Inflammatory macrophage (primary cell): Measurements from ENCODE around the gene THOC6.

ENCODE experiments used
- DNase-seq, 2 donors: peaks; one replicate each; pipeline ENCODE4 v3.0.0-alpha.2; 2020 to 2022

THOC6 gene

GRCh38 chr16:2992383-2993081 lies 31.3 kb upstream of the THOC6 start:
- no peak for DNase-seq

GRCh38 chr16:2996298-2996697 lies 27.5 kb upstream of the THOC6 start:
- no peak for DNase-seq

GRCh38 chr16:2999929-3000328 lies 23.9 kb upstream of the THOC6 start:
- no peak for DNase-seq

- DNase-seq = no peak
Measured at GRCh38 chr16:3000540-3000939, 23.3 kb upstream of the THOC6 start.

- DNase-seq = no peak
Measured at GRCh38 chr16:3001316-3001715, 22.5 kb upstream of the THOC6 start.

GRCh38 chr16:3003582-3004270 lies 20.1 kb upstream of the THOC6 start:
- DNase-seq = peak; percentile 99 to 100

- peak in 1 of 2 donors; percentile 42 for DNase-seq
Measured at GRCh38 chr16:3004319-3004718, 19.5 kb upstream of the THOC6 start.

- DNase-seq = peak in 1 of 2 donors; percentile 46
Measured at GRCh38 chr16:3004781-3005284, 19.0 kb upstream of the THOC6 start.

- peak; percentile 16 to 42 for DNase-seq
Measured at GRCh38 chr16:3007059-3007956, 16.5 kb upstream of the THOC6 start.

GRCh38 chr16:3007957-3008689 lies 15.7 kb upstream of the THOC6 start:
- DNase-seq = peak; percentile 67 to 84

GRCh38 chr16:3008690-3009037 lies 15.2 kb upstream of the THOC6 start:
- peak in 1 of 2 donors; percentile 35 for DNase-seq

GRCh38 chr16:3009568-3010390 lies 14.1 kb upstream of the THOC6 start:
- no peak for DNase-seq

- DNase-seq = no peak
Measured at GRCh38 chr16:3010510-3010909, 13.3 kb upstream of the THOC6 start.

- DNase-seq = no peak
Measured at GRCh38 chr16:3012246-3012645, 11.6 kb upstream of the THOC6 start.

GRCh38 chr16:3012828-3013420 lies 10.9 kb upstream of the THOC6 start, which contains the start of gene CLDN9:
CLDN9 (plus strand) TSS chr16:3012923; CDS start chr16:3013363, 440 bp downstream.
- no peak for DNase-seq

GRCh38 chr16:3013491-3013951 lies 10.3 kb upstream of the THOC6 start:
- no peak for DNase-seq

GRCh38 chr16:3013998-3014690 lies 9.7 kb upstream of the THOC6 start:
- DNase-seq = no peak

- no peak for DNase-seq
Measured at GRCh38 chr16:3014971-3015370, 8.9 kb upstream of the THOC6 start.

- DNase-seq = no peak
Measured at GRCh38 chr16:3015865-3016521, 7.8 kb upstream of the THOC6 start.

GRCh38 chr16:3017344-3017743 lies 6.5 kb upstream of the THOC6 start:
- DNase-seq = no peak
